ENCODE results near the gene RRP1B.

RRP1B gene

DNA sequence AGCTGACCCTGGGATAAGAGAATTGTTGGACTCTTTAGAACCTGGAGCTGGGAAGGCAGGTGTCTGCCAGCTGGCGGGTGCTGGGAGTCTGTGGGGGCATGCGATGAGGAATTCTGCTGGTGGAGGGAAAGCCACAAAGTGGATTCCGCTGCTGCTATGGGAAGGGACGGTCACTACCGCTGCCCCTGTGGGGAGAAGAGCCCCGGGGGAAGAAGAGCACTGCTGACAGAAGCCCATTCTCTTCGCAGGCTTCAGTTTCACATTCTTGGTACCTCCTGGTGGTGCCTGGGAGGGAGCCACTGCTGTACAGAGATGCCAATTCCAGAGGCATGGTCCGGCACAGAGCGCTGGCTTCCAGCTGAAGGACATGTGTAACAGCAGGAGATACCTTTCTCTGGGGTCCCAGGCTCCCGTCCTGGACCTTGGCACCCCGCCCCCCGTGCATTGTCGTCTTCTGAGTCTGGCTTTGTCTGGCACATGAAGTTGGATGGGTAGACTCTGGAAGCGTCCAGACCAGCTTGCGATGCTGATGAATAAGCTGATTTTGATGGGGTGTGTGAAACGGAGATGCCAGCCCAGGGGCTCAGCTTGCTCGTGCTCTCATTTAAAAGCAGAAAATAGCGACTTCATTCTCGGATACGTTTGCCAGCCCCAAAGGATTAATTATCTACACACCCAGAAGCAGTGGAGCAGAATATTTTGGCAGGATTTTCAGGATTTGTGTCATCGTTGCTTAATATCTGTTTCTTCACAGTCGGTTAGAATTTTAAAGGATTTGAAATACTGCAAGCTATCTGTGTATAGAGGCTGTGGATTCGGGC lies 72.7 kb downstream of the RRP1B start:
- peak in 1 of 2 donors; percentile 73 for DNase-seq (ENCODE audit: low read depth in 2 of 2)

DNA sequence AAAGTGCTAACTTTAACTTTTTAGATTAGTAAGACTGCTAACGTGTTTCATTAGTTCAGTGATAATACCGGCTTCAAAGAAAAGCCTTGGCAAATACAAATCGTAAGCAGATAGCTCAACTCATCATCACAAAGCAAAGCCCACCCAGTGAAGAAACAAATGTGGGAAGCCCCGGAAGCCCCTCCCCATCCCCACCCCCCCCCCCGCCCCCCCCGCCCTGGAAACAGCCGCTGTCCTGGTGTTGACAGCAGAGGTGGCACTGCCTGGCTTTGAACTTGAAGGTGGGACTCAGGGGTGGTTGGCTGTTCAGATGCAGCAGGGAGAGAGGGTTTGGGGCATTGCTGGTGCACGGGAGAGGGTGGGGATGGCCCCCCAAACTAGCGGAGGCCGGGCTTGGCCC lies 73.7 kb downstream of the RRP1B start:
- no peak overlapping the region for H3K4me3 ChIP-seq (replicated peaks in 1 of 2; ENCODE audit: low read depth in 2 of 2, low read length in 2 of 2)
- TF ChIP-seq, protein P1, sequence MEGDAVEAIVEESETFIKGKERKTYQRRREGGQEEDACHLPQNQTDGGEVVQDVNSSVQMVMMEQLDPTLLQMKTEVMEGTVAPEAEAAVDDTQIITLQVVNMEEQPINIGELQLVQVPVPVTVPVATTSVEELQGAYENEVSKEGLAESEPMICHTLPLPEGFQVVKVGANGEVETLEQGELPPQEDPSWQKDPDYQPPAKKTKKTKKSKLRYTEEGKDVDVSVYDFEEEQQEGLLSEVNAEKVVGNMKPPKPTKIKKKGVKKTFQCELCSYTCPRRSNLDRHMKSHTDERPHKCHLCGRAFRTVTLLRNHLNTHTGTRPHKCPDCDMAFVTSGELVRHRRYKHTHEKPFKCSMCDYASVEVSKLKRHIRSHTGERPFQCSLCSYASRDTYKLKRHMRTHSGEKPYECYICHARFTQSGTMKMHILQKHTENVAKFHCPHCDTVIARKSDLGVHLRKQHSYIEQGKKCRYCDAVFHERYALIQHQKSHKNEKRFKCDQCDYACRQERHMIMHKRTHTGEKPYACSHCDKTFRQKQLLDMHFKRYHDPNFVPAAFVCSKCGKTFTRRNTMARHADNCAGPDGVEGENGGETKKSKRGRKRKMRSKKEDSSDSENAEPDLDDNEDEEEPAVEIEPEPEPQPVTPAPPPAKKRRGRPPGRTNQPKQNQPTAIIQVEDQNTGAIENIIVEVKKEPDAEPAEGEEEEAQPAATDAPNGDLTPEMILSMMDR (IDR thresholded peaks at IDR 0.05; ENCODE audit: low read depth, low read length) = no peak

More for the DNA sequence above, 72.7 kb downstream of the RRP1B start:
- TF ChIP-seq, protein P1 (IDR thresholded peaks at IDR 0.05; ENCODE audit: low read depth, low read length) = no peak
- no peak overlapping the region for H3K4me3 ChIP-seq (replicated peaks in 1 of 2; ENCODE audit: low read depth in 2 of 2, low read length in 2 of 2)

DNA sequence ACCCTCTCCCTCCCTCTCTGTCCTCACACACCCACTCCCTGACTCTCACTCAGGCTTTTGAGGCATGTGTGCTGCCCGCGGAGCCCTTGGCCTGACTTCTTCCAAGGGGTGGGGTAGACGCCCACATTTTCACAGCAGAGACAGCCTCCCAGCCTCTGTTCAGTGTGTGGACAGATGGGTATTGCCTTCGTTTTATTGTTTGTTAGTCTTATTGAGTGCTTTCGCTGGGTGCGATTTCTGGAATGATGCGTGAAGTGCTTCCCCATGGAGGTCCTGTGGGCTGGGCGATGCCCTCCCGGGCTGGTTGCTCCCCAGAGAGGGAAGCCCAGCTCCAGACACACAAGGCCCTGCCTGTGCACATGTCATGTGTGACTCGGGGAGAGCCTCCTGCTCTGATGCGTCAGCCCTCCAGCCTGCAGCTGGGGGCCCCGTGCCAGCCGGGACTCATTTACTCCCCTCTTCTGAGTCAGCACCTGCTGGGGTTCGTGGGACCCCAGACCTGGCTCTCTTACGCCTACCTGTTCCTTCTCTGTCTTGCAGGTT lies 74.2 kb downstream of the RRP1B start:
- peak; percentile 47 to 60 for DNase-seq (ENCODE audit: low read depth in 2 of 2)
- H3K4me3 ChIP-seq (replicated peaks in 1 of 2; ENCODE audit: low read depth in 2 of 2, low read length in 2 of 2) = no peak overlapping the region
- TF ChIP-seq, protein P1 (IDR thresholded peaks at IDR 0.05; ENCODE audit: low read depth, low read length) = no peak

More for the DNA sequence above, 73.7 kb downstream of the RRP1B start:
- no peak for DNase-seq (ENCODE audit: low read depth in 2 of 2)

DNA sequence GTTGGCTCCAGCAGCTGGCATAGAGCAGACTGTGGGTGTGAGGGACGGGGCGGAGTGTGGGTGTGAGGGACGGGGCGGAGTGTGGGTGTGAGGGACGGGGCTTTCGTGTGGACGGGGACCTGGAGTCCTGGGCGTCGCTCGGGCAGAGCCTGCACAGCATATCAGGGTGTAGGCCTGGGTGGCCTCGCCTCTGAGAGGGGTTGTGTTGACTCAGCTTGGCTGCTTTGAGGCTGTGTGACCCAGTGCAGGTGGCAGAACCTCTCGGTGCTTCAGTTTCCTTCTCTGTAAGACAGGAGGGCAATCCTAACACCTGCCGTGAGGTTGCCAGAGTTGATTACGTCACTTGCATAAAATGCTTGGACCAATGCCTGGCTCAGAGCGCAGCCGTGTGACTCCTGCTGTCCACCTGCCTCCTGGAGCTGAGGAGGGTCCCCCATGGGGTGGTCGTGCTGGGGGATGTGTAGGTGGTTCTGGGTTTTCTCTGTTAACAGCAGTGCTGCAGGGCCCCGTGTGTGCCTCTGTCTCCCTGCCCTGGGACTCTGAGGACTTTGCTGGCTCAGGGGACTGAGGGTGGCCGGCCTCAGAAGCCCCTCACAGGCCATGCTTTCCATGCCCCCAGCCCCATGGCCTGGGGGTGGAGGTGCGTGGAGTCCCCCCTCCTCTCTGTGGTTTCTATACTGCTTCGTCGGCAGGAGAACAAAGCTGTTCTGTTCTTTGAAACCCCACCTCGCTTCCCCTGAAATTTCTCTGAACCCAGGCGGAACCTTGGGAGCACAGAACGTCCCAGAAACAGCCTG lies 75.0 kb downstream of the RRP1B start:
- H3K4me3 ChIP-seq (replicated peaks in 1 of 2; ENCODE audit: low read depth in 2 of 2, low read length in 2 of 2) = no peak overlapping the region
- TF ChIP-seq, protein P1 (IDR thresholded peaks at IDR 0.05; ENCODE audit: low read depth, low read length) = no peak
- DNase-seq (ENCODE audit: low read depth in 2 of 2) = no peak

DNA sequence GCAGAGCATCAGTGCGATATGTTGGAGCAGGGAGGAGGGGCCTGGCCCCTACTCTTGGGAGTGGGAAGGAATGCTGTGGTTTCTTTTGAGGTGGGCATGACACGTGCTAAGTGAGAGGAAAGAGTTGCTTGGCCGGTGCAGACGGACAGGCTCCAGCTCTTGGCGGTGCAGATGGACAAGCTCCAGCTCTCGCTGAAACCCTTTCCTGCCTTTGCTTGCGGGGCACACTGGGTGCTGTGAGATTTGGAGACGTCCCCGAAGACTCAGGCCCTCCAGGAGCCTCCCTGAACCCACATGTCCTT lies 75.5 kb downstream of the RRP1B start:
- peak in 1 of 2 donors; percentile 88 for DNase-seq (ENCODE audit: low read depth in 2 of 2)
- TF ChIP-seq, protein P1 (IDR thresholded peaks at IDR 0.05; ENCODE audit: low read depth, low read length) = no peak
- H3K4me3 ChIP-seq (replicated peaks in 1 of 2; ENCODE audit: low read depth in 2 of 2, low read length in 2 of 2) = no peak overlapping the region

DNA sequence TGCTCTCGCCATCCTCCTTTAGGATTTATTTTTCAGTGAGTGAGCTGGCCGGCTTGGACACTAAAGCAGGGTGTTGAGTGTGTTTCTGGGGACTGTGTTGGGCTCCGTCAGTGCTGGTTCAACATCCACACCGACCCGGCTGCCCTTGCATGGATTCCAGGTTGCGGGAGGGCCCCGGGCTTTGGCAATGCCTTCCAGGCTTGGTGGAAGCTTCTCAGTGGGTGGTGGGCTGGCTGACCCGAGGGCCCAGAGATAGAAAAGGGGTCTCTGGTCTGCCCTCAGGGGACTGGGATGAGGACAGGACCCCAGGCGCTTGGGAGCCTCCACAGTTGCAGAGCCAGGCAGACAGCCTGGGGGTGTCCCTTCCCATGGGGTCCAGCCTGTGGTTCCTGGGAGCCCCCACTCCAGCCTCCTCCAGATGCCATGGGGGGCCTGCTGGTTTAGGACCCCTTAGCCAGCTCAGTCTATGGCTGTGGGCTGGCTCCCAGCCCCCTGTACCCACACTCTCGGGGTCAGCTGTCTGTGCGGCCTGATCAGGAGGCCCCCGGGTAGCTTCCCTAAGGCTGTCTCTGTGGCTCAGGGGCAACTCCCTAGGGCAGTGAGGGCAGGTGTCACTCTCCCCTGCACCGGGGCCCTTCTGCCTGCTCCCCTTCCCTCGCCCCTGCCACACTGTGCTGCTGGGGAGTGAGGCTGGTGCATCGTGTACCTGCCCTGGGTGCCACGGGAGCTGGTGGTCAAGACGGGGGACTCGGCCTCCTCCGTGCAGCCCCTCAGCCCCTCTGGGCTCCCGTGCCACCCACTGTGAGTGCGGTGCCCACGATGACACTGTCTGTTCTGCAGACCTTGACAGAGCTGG lies 76.1 kb downstream of the RRP1B start:
- TF ChIP-seq, protein P1 (IDR thresholded peaks at IDR 0.05; ENCODE audit: low read depth, low read length) = no peak
- DNase-seq (ENCODE audit: low read depth in 2 of 2) = no peak
- no peak overlapping the region for H3K4me3 ChIP-seq (replicated peaks in 1 of 2; ENCODE audit: low read depth in 2 of 2, low read length in 2 of 2)
